Stomach (tissue), 9 donors: ENCODE results near the gene UTP4. TPM values are rescaled to one million over a fixed set of nuclear protein-coding genes. Genes with fewer than 3 reads are reported as not detected.

Experiments
- DNase-seq, 2 donors: peaks; one replicate each; pipeline versions ENCODE4 v3.0.0 to v3.0.0-alpha.2; 2013 to 2019
- H3K27ac ChIP-seq, 5 donors: fragments of 200-600 bp in 4 of 5; sonication (generic) in 4 of 5; one replicate each; pipeline ENCODE4 v1.5.1; 2013 to 2019; ENCODE audit warnings: mild to moderate bottlenecking in 1 of 5, moderate library complexity in 1 of 5
- H3K27me3 ChIP-seq, 3 donors: fragments of 200-600 bp; sonication (generic); one replicate each; pipeline ENCODE4 v1.5.1; 2017 to 2019; ENCODE audit warnings: mixed run types in 1 of 3
- H3K36me3 ChIP-seq, 4 donors: fragments of 200-600 bp; sonication (generic); 1 replicate in 3 of 4; 2 replicates in 1 of 4; pipeline ENCODE4 v1.5.1; 2016 to 2019
- H3K4me1 ChIP-seq, 4 donors: fragments of 200-600 bp; sonication (generic); one replicate each; pipeline ENCODE4 v1.5.1; 2016 to 2019
- H3K4me3 ChIP-seq, 4 donors: fragments of 200-600 bp; sonication (generic) in 3 of 4; one replicate each; pipeline ENCODE4 v1.5.1; 2016 to 2019; ENCODE audit warnings: mild to moderate bottlenecking in 1 of 4
- H3K9me3 ChIP-seq, 4 donors: fragments of 200-600 bp; sonication (generic); one replicate each; pipeline ENCODE4 v1.5.1; 2016 to 2019
- EP300 ChIP-seq: sonication (generic); formaldehyde crosslinking; IDR thresholded peaks from one replicate; pipeline ENCODE4 v1.6.1; 2017; ENCODE audit warnings: antibody characterized with exemption
- POLR2A ChIP-seq, 4 donors: fragments of 450-650 bp; IDR thresholded peaks; one replicate each; pipeline ENCODE4 v1.6.1; 2016; ENCODE audit warnings: antibody characterized with exemption in 4 of 4, control low read depth in 2 of 4, mild to moderate bottlenecking in 1 of 4, moderate library complexity in 1 of 4
- POLR2AphosphoS5 ChIP-seq, 3 donors: sonication (generic); formaldehyde crosslinking; IDR thresholded peaks; one replicate each; pipeline ENCODE4 v1.6.1; 2016; ENCODE audit warnings: antibody characterized with exemption in 3 of 3
- WGBS, 5 donors: extraction: QIAGEN DNeasy Blood & Tissue Kit in 3 of 5; methylation state at CpG; one replicate each; pipeline versions ENCODE4 v1.1.5 to v1.1.7; 2013 to 2018; 5-methylcytosine and 5-hydroxymethylcytosine counted together
- intact Hi-C: fragments of 100-400 bp; cut with DNase I; formaldehyde crosslinking; loops from one replicate; pipeline ENCODE4 v1.15.1; 2023; ENCODE audit warnings: low total_unique reads
- polyA plus RNA-seq, 3 donors: library from polyadenylated mRNA; stranded (reverse); fragments of 200-250 nt; gene quantifications; one replicate each; pipeline ENCODE4 v1.2.3, GENCODE V29; 2013
- total RNA-seq, 5 donors: library from RNA; depleted of rRNA; stranded (reverse); fragments of >200 nt; gene quantifications; one replicate each; pipeline versions ENCODE4 v1.1.0 to v1.2.3, GENCODE V29; 2014 to 2016
- TF ChIP-seq, protein P1 (sequence below), 7 experiments: fragments of 450-650 bp in 4 of 7; fragments of 200-600 bp in 3 of 7; sonication (generic) in 3 of 7; IDR thresholded peaks; one replicate each; pipeline ENCODE4 v1.5.1; 2016 to 2019; ENCODE audit warnings: antibody characterized with exemption in 7 of 7, control low read depth in 2 of 7, mild to moderate bottlenecking in 1 of 7
- donor health status: healthy with polysubstance abuse.
- donor health status: Bipolar disorder and iron deficiency.
- donor health status: healthy.

Gene UTP4
- total and polyA plus RNA-seq, 8 donors = 8.1 to 68.8 (median 30.9) TPM

DNA sequence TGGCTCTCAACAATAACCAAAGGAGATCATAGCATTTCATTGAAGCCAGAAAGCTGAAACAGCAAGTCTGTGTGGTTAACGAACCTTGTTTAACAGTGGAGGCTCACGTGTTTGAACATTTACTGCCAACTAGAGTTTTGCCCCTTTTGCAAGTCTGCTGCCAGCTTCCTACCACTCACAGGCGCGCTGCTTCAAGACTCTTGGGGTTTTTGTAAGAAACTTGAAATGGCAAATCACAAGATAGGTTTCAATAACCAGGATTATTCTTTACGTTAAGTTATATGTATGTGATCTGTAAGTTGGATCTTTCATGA is 55.7 kb downstream of the UTP4 start:
- Histone ChIP-seq H3K4me1 (peaks cover 36 to 69% (median 50%) of the 10 kb centered on the region in 4 donors), H3K27ac (peak overlapping the region; percentile 93 to 99 (median 94)), H3K27me3 (no peaks in the 10 kb centered on the region), H3K4me3 (peak overlapping the region; percentile 61 to 93 (median 85)), H3K9me3 (no peaks in the 10 kb centered on the region), H3K36me3 (no peaks in the 10 kb centered on the region)
- intact Hi-C loops = no loop called here
- 0 to 5% (median 2%) methylated on average over 5 of the region's 5 CpGs for WGBS, 5 donors
- peak in 1 of 2 donors; percentile 71 for DNase-seq
- no peak for TF ChIP-seq POLR2AphosphoS5 (IDR thresholded peaks at IDR 0.05)
- no peak for TF ChIP-seq EP300
- TF ChIP-seq, protein P1, sequence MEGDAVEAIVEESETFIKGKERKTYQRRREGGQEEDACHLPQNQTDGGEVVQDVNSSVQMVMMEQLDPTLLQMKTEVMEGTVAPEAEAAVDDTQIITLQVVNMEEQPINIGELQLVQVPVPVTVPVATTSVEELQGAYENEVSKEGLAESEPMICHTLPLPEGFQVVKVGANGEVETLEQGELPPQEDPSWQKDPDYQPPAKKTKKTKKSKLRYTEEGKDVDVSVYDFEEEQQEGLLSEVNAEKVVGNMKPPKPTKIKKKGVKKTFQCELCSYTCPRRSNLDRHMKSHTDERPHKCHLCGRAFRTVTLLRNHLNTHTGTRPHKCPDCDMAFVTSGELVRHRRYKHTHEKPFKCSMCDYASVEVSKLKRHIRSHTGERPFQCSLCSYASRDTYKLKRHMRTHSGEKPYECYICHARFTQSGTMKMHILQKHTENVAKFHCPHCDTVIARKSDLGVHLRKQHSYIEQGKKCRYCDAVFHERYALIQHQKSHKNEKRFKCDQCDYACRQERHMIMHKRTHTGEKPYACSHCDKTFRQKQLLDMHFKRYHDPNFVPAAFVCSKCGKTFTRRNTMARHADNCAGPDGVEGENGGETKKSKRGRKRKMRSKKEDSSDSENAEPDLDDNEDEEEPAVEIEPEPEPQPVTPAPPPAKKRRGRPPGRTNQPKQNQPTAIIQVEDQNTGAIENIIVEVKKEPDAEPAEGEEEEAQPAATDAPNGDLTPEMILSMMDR (IDR thresholded peaks at IDR 0.05) = no peak
- no peak for TF ChIP-seq POLR2A (IDR thresholded peaks at IDR 0.05)

DNA sequence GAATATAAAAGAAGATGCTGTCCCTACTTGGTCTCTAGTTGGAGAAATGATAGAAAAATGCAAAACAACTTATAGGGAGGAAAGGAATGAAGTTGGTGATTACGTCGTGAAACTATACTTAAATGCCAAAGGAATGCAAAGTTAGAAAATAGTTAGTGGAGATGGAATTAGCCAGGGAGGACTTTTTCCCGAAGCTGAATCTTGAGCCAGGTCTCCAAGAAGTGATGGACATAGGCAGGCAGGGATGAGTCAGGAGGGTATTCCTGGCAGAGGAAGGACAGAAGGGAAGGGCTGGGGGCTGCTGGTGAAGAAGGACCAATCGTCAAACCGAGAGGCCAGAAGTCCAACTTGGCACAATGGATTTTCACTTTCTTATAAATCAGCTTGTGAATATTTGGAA is 56.3 kb downstream of the UTP4 start:
- Histone ChIP-seq H3K27ac (peak overlapping the region in 4 of 5 donors; percentile 93 to 98 (median 94)), H3K4me3 (peak overlapping the region; percentile 61 to 93 (median 85))
- WGBS, 5 donors = 28 to 40% (median 34%) methylated on average over 5 of the region's 5 CpGs

DNA sequence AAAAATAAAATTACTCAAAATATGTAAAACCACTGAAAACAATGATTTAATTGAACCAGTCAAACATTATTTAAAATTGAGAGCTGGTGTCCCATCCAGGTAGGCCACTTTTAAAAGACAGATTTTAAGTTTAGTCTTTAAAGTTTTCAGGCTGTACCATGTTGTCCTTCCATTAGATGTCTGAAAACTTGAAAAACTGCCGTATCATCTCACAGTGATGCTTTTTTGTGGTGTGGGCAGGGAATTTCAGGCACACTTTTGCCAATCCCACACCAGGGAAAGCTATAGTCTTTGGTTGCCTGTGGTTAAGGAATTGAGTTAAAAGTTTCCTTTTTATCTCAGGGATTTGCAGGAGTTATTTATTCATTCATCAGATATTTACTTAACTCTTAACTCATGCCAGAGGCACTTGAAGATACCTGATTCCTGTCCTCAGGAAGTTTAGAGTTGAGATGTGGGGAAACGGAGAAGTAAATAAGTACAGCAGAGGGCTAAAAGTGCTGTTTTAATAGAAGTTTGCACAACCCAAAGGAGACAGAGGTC is 57.7 kb downstream of the UTP4 start:
- no peak for DNase-seq
- TF ChIP-seq POLR2AphosphoS5 (IDR thresholded peaks at IDR 0.05) (no peak), POLR2A (IDR thresholded peaks at IDR 0.05) (no peak), EP300 (no peak)
- TF ChIP-seq, protein P1 (IDR thresholded peaks at IDR 0.05) = no peak
- 62 to 77% (median 67%) methylated on average over 2 of the region's 2 CpGs for WGBS, 5 donors
- Histone ChIP-seq H3K27ac (no peak overlapping the region), H3K4me3 (peak overlapping the region in 1 of 4 donors; percentile 91), H3K27me3 (no peaks in the 10 kb centered on the region), H3K36me3 (no peaks in the 10 kb centered on the region), H3K4me1 (peaks cover 56 to 80% (median 66%) of the 10 kb centered on the region in 4 donors), H3K9me3 (no peaks in the 10 kb centered on the region)
- intact Hi-C loops = no loop called here

More for the DNA sequence above, 56.3 kb downstream of the UTP4 start:
- peaks cover 42 to 70% (median 55%) of the 10 kb centered on the region in 4 donors for H3K4me1 ChIP-seq
- no peaks in the 10 kb centered on the region for H3K36me3 ChIP-seq
- intact Hi-C loops = no loop called here
- TF ChIP-seq POLR2AphosphoS5 (IDR thresholded peaks at IDR 0.05) = peak in 1 of 3 donors; percentile 17
- no peak for TF ChIP-seq EP300
- DNase-seq = peak in 1 of 2 donors; percentile 44
- no peaks in the 10 kb centered on the region for H3K27me3 ChIP-seq
- no peaks in the 10 kb centered on the region for H3K9me3 ChIP-seq

DNA sequence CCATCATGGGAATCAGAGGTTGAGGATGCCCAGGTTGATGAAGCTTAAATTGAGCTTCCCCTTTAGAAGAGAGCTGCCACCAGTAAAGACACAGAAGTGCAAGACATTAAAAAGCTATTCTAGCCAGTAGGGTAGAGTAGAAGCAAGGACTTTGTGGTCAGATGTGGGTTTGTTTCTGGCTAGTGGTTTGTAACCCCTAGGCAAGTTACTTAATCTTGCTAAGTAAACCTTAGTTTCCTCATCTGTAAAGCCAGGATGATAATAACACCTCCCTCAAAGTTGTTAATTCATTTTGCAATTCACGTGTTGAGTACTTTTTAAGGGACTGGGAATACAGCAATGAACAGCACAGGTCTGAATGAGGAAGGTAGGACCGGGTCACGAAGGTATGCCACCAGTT is 58.1 kb downstream of the UTP4 start:
- no peak overlapping the region for H3K4me3 ChIP-seq
- peaks cover 57 to 85% (median 69%) of the 10 kb centered on the region in 4 donors for H3K4me1 ChIP-seq
- H3K36me3 ChIP-seq = no peaks in the 10 kb centered on the region
- WGBS, 5 donors = 70 to 79% (median 72%) methylated on average over 3 of the region's 3 CpGs
- peak overlapping the region in 1 of 5 donors; percentile 39 for H3K27ac ChIP-seq
- intact Hi-C loops = no loop called here
- TF ChIP-seq POLR2AphosphoS5 (IDR thresholded peaks at IDR 0.05) = no peak
- no peak for TF ChIP-seq EP300
- no peak for TF ChIP-seq POLR2A (IDR thresholded peaks at IDR 0.05)
- TF ChIP-seq, protein P1 (IDR thresholded peaks at IDR 0.05) = no peak
- H3K9me3 ChIP-seq = no peaks in the 10 kb centered on the region
- no peak for DNase-seq
- H3K27me3 ChIP-seq = no peaks in the 10 kb centered on the region

DNA sequence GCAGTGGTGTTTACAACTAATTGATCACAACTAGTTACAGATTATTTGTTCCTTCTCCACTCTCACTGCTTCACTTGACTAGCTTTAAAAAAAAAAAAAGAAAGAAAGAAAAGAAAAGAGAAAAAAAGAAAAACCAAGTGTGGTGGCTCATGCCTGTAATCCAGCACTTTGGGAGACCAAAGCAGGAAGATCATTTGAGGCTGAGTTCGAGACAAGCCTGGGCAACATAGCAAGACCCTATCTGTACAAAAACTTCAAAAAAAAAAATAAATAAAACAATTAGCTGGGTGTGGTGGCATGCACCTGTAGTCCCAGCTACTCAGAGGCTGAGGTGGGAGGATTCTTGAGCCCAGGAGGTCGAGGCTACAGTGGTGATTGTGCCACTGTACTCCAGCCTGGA is 58.7 kb downstream of the UTP4 start:
- WGBS, 5 donors = 94 to 100% (median 95%) methylated on average over 2 of the region's 2 CpGs
- Histone ChIP-seq H3K36me3 (no peaks in the 10 kb centered on the region), H3K4me3 (no peak overlapping the region), H3K27ac (peak overlapping the region in 2 of 5 donors; percentile 39 to 55), H3K4me1 (peaks cover 54 to 85% (median 70%) of the 10 kb centered on the region in 4 donors), H3K27me3 (no peaks in the 10 kb centered on the region), H3K9me3 (no peaks in the 10 kb centered on the region)
- no peak for DNase-seq
- intact Hi-C loops = no loop called here
- no peak for TF ChIP-seq POLR2AphosphoS5 (IDR thresholded peaks at IDR 0.05)
- TF ChIP-seq, protein P1 (IDR thresholded peaks at IDR 0.05) = no peak
- TF ChIP-seq POLR2A (IDR thresholded peaks at IDR 0.05) = no peak
- no peak for TF ChIP-seq EP300
